H1 (cell line): ENCODE results near the gene EYA2. TPM values are rescaled to one million over a fixed set of nuclear protein-coding genes. Genes with fewer than 3 reads are reported as not detected.

Experiments used
- CBX8 ChIP-seq: fragments of 300-800, 300-1000 bp; sonication (generic); IDR thresholded peaks from 2 replicates; pipeline ENCODE4 v1.7.1; 2016; ENCODE audit warnings: low read depth, low read length, borderline replicate concordance
- CTBP2 ChIP-seq: IDR thresholded peaks from 2 replicates; pipeline ENCODE4 v1.7.0; 2011; ENCODE audit warnings: borderline replicate concordance, mild to moderate bottlenecking, moderate library complexity, mixed read lengths, low read length; ENCODE audit not compliant: insufficient read depth, insufficient read length
- EGR1 ChIP-seq: IDR thresholded peaks from 2 replicates; pipeline ENCODE4 v1.6.1; 2011; ENCODE audit warnings: low read depth, low read length, borderline replicate concordance
- MAFK ChIP-seq: IDR thresholded peaks from 2 replicates; pipeline ENCODE4 v1.6.1; 2012; ENCODE audit warnings: low read depth, mild to moderate bottlenecking, improper control_type of control experiment, low read length
- NRF1 ChIP-seq: IDR thresholded peaks from 2 replicates; pipeline ENCODE4 v1.6.1; 2011; ENCODE audit warnings: mild to moderate bottlenecking, low read depth, low read length, improper control_type of control experiment
- RXRA ChIP-seq: IDR thresholded peaks from 2 replicates; pipeline ENCODE4 v1.6.1; 2011; ENCODE audit warnings: low read depth, mild to moderate bottlenecking, low read length, moderate library complexity; ENCODE audit not compliant: insufficient read depth
- TAF1 ChIP-seq: IDR thresholded peaks from 2 replicates; pipeline ENCODE4 v1.6.1; 2011; ENCODE audit warnings: mild to moderate bottlenecking, low read depth, low read length
- YY1 ChIP-seq: IDR thresholded peaks from 2 replicates; pipeline ENCODE4 v1.6.1; 2011; ENCODE audit warnings: low read depth, mild to moderate bottlenecking, low read length
- polyA plus RNA-seq, 7 experiments: library from polyadenylated mRNA; depleted of rRNA in 3 of 7; stranded (reverse) in 5 of 7; unstranded in 2 of 7; fragments of >200 nt in 5 of 7; fragments of 200-250 nt in 2 of 7; gene quantifications; 1 replicate in 5 of 7; 2 replicates in 1 of 7; 4 replicates in 1 of 7; pipeline versions ENCODE4 v1.2.1 to v1.2.3, GENCODE V29; 2011 to 2013; ENCODE audit warnings: missing spikeins in 2 of 7, mixed read lengths in 2 of 7
- total RNA-seq: library from RNA; stranded (reverse); fragmentation: NEBNext Ultra II Directional; extraction: Animal tissue kit (Norgen Biotek cat#: 25700); gene quantifications from 2 replicates; pipeline ENCODE4 v1.2.1, GENCODE V29; 2021
- TF ChIP-seq, protein P1 (sequence below): IDR thresholded peaks from 2 replicates; pipeline ENCODE4 v1.6.1; 2011; ENCODE audit warnings: low read depth, mild to moderate bottlenecking, low read length; ENCODE audit not compliant: insufficient read depth

Gene EYA2
- total and polyA plus RNA-seq, 2 of the 8 experiments (the other 6 are each of a cell fraction or from before 2014, with no cell fraction given), result 1.6 to 1.7 TPM

DNA sequence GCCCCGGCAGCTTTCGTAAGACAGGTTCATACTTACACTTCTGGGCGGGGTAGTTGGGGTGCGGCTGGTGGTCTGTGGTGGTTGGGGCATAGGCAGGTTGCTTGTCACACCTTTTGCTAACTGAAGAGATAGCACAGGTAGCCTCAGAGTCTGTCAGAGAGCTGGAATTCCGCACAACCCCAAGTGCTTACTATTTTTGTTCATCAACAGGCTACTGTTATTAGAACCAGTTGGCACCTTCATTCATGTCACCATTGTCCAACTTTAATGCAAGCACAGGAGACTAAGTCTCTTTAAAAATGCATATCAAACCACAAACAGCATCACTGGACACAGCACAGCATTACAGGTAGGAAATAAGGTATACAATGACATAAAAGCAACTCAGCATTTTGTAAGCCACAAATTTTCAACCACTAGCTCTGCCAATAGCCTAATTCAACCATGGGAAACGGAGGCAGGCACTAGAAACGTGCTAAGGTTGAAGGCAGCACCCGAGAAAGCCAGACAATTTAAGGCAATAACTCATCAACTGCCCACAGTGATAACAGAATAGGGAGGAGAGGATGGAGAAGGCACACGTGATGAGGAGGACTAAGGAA is 318.1 kb downstream of the EYA2 start (continued):
- no peak for TF ChIP-seq MAFK
- TF ChIP-seq RXRA, result no peak
- TF ChIP-seq TAF1, result no peak
- no peak for TF ChIP-seq CBX8
- TF ChIP-seq CTBP2, result no peak
- TF ChIP-seq YY1, result no peak
- no peak for TF ChIP-seq NRF1
- TF ChIP-seq, protein P1, sequence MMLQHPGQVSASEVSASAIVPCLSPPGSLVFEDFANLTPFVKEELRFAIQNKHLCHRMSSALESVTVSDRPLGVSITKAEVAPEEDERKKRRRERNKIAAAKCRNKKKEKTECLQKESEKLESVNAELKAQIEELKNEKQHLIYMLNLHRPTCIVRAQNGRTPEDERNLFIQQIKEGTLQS, result no peak
- TF ChIP-seq EGR1, result no peak
